ENCODE results near the gene IZUMO4. TPM values are rescaled to one million over a fixed set of nuclear protein-coding genes. Genes with fewer than 3 reads are reported as not detected.

The IZUMO4 gene
- polyA plus RNA-seq, 1 donor from 2014 or later, result 39.3 TPM

DNA sequence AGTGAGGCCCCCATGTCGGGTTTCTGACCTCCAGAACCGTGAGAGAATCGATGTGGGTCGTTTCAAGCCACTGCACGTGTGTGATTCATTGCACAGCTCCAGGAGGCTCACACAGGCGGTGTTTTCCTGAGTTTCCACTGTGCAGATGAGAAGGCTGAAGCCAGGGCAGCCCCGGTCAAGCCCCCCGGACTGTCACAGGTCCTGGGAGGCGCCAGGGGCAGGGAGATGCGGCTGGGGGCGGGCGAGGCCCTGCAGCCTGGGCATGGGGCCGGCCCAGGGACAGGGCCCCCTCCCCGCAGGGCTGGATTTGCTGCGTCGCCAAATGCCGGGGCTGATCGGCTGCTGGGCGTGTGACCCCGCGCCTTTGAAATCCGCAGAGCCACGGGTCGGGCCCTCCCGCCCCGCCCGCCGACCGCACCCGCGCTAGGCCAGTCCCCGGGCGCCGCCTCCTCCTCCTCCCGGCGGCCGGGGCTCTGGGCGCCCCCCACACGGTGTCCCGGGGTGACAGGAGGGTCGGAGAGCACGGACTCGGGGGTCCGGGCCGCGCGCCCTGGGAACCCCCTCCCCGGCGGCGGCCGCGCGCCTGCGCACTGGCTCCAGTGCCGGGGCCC lies 35.7 kb upstream of the IZUMO4 start:
- TF ChIP-seq MXI1 (conservative IDR thresholded peaks at IDR 0.05; ENCODE audit: poor library complexity, severe bottlenecking) (peak; percentile 77), POLR2AphosphoS5 (IDR thresholded peaks at IDR 0.05) (peak; percentile 76), RAD21 (conservative IDR thresholded peaks at IDR 0.05) (peak; percentile 14), EP300 (conservative IDR thresholded peaks at IDR 0.05; ENCODE audit: poor library complexity, severe bottlenecking) (no peak)
- no peaks in the 10 kb centered on the region for H4K20me1 ChIP-seq (ENCODE audit: insufficient read depth)
- no peaks in the 10 kb centered on the region for H3K79me2 ChIP-seq (replicated peaks; ENCODE audit: insufficient read depth, low read length)
- no peaks in the 10 kb centered on the region for H3K9me2 ChIP-seq (ENCODE audit: insufficient read depth, low read length)
- peak overlapping the region; percentile 97 for H3K9ac ChIP-seq (ENCODE audit: low read length)
- H3K4me3 ChIP-seq (ENCODE audit: low read length), result peak overlapping the region; percentile 91
- no peaks in the 10 kb centered on the region for H3K36me3 ChIP-seq (ENCODE audit: insufficient read depth, low read length)
- H3F3A ChIP-seq (ENCODE audit: insufficient read depth, low read length, poor library complexity, severe bottlenecking), result no peaks in the 10 kb centered on the region
- peak overlapping the region; percentile 56 for H2AFZ ChIP-seq (ENCODE audit: low read depth, low read length)
- peak overlapping the region; percentile 99 for H3K27ac ChIP-seq (ENCODE audit: low read length)
- no peaks in the 10 kb centered on the region for H3K27me3 ChIP-seq (ENCODE audit: insufficient read depth, low read depth, low read length)
- no peaks in the 10 kb centered on the region for H3K9me3 ChIP-seq (ENCODE audit: low read length)
- H3K4me2 ChIP-seq (ENCODE audit: low read length), result peak overlapping the region; percentile 84

DNA sequence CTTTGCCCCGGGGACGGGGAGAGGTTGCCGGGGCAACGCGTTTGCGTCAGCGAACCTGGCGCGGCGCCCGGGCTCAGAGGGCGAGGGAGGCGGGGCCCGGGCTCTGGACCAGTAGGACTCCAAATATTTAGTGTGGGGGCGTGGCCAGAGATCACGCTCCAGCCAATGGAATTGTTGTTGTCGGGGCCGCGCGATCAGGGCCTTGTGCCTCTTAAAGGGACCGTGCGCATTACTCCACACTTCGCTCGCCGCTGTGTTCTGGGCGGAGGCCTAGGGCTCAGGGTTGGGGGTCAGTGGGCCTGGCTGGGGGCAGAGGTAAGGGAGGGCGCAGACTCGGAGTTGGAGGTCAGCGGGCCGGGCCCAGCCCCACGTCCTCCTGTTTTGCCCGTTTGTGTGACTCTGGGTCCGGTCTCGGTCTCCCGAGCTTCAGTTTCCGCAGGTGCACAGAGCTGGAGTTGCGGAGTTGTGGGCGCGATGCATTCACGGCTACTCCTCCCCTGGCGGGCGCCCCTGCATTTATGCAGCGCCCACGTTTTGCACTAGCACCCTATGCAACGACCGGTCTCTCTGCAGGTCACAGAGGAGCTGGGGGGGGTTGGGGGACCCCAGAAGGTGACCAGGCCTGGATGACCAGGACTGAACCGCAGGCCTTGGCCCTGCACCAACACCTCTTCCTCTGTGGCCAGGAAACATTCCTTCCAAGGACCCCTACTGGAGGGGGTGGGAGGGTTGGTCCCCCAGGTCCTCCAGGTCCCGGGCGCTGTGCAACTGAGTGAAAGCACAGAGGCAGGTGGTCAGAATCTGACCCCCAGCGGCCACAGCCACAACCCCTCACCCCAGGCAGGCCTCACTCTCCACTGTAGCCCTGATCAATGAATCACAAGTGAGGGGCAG lies 35.0 kb upstream of the IZUMO4 start:
- Histone ChIP-seq H3K79me2 (replicated peaks; ENCODE audit: insufficient read depth, low read length) (no peaks in the 10 kb centered on the region), H3K36me3 (ENCODE audit: insufficient read depth, low read length) (no peaks in the 10 kb centered on the region), H3K9me2 (ENCODE audit: insufficient read depth, low read length) (no peaks in the 10 kb centered on the region), H3K27ac (ENCODE audit: low read length) (peak overlapping the region; percentile 99), H2AFZ (ENCODE audit: low read depth, low read length) (peak overlapping the region; percentile 78), H3K9me3 (ENCODE audit: low read length) (no peaks in the 10 kb centered on the region), H3K4me2 (ENCODE audit: low read length) (peak overlapping the region; percentile 92), H4K20me1 (ENCODE audit: insufficient read depth) (no peaks in the 10 kb centered on the region), H3F3A (ENCODE audit: insufficient read depth, low read length, poor library complexity, severe bottlenecking) (no peaks in the 10 kb centered on the region), H3K27me3 (ENCODE audit: insufficient read depth, low read depth, low read length) (no peaks in the 10 kb centered on the region), H3K4me3 (ENCODE audit: low read length) (peak overlapping the region; percentile 91), H3K9ac (ENCODE audit: low read length) (peak overlapping the region; percentile 97)
- TF ChIP-seq CTCF (IDR thresholded peaks at IDR 0.05; ENCODE audit: poor library complexity, severe bottlenecking) (no peak), POLR2AphosphoS5 (IDR thresholded peaks at IDR 0.05) (peak; percentile 90), TAF1 (IDR thresholded peaks at IDR 0.05; ENCODE audit: low read depth) (peak; percentile 94), REST (IDR thresholded peaks at IDR 0.05; ENCODE audit: borderline replicate concordance) (peak; percentile 84), EP300 (conservative IDR thresholded peaks at IDR 0.05; ENCODE audit: poor library complexity, severe bottlenecking) (peak; percentile 65), SMC3 (conservative IDR thresholded peaks at IDR 0.05; ENCODE audit: poor library complexity) (no peak), RAD21 (conservative IDR thresholded peaks at IDR 0.05) (peak; percentile 8), EZH2 (IDR thresholded peaks at IDR 0.05; ENCODE audit: borderline replicate concordance, insufficient read depth, low read length, poor library complexity, severe bottlenecking) (no peak), MXI1 (conservative IDR thresholded peaks at IDR 0.05; ENCODE audit: poor library complexity, severe bottlenecking) (peak; percentile 54)
